Endothelial cell of umbilical vein (primary cell): ENCODE data around the gene ACSF3. TPM values are rescaled to one million over a fixed set of nuclear protein-coding genes. Genes with fewer than 3 reads are reported as not detected.

ENCODE experiments used
- BruUV-seq: library from RNA; stranded (reverse); fragments of 400-500 nt; replicated peaks from 2 replicates; lab custom pipeline; 2021; lab: Mats Ljungman, UMichigan
- CTCF ChIA-PET: fragments of 300-600, 350-600 bp; sonication (Branson Sonifier 250); formaldehyde crosslinking; loops from one replicate; lab custom pipeline; 2021; ENCODE audit warnings: antibody characterized with exemption, inconsistent platforms; lab: Charles Lee
- POLR2A ChIA-PET: fragments of 300-600, 350-600 bp; sonication (Branson Sonifier 250); formaldehyde crosslinking; loops from one replicate; lab custom pipeline; 2021; ENCODE audit warnings: antibody characterized with exemption, inconsistent platforms; lab: Charles Lee
- DNase-seq: peaks from one replicate; pipeline ENCODE4 v3.0.0-alpha.2; 2011; ENCODE audit warnings: low read depth, low spot score
- FAIRE-seq: peaks from 2 replicates; lab custom pipeline; 2011; peaks lifted over from hg19 to GRCh38; lab: Jason Lieb, UNC
- H2AFZ ChIP-seq: 2 replicates; pipeline ENCODE4 v1.6.0; 2012; ENCODE audit warnings: low read depth, low read length, control low read depth, inconsistent platforms
- H3K27ac ChIP-seq: 2 replicates; pipeline ENCODE4 v1.5.1; 2011; ENCODE audit warnings: low read depth, mild to moderate bottlenecking, control low read depth, low read length, moderate library complexity; ENCODE audit not compliant: insufficient read depth
- H3K27me3 ChIP-seq, 2 experiments: 2 replicates each; pipeline versions ENCODE4 v1.6.0 to v1.6.1; 2011; ENCODE audit warnings: low read length in 2 of 2, mixed read lengths in 1 of 2; ENCODE audit not compliant: control insufficient read depth in 2 of 2, insufficient read depth in 2 of 2
- H3K36me3 ChIP-seq, 2 experiments: 2 replicates in 1 of 2; 3 replicates in 1 of 2; pipeline ENCODE4 v1.5.1; 2011; ENCODE audit warnings: low read length in 2 of 2, mild to moderate bottlenecking in 1 of 2, moderate library complexity in 1 of 2; ENCODE audit not compliant: control insufficient read depth in 2 of 2, insufficient read depth in 2 of 2; ENCODE audit errors: extremely low read depth in 1 of 2
- H3K4me1 ChIP-seq: 3 replicates; pipeline ENCODE4 v1.5.1; 2011; ENCODE audit warnings: mild to moderate bottlenecking, low read length; ENCODE audit not compliant: control insufficient read depth, insufficient read depth; ENCODE audit errors: extremely low read depth
- H3K4me2 ChIP-seq: 2 replicates; pipeline ENCODE4 v1.6.1; 2011; ENCODE audit warnings: low read length, control low read depth, mixed read lengths; ENCODE audit not compliant: insufficient read depth
- H3K4me3 ChIP-seq, 3 experiments: fragments of 200-600 bp in 1 of 3; sonication (generic), shearing (Covaris generic) in 1 of 3; replicated peaks in 1 of 3; 2 replicates each; pipeline ENCODE4 v1.5.1; 2011 to 2016; ENCODE audit warnings: control low read depth in 3 of 3, low read length in 3 of 3, mild to moderate bottlenecking in 2 of 3, inconsistent platforms in 1 of 3, low read depth in 1 of 3, moderate library complexity in 1 of 3; ENCODE audit not compliant: insufficient read depth in 1 of 3
- H3K79me2 ChIP-seq: 2 replicates; pipeline ENCODE4 v1.6.0; 2012; ENCODE audit warnings: low read length, inconsistent platforms; ENCODE audit not compliant: control insufficient read depth, insufficient read depth
- H3K9ac ChIP-seq: replicated peaks from 2 replicates; pipeline ENCODE3; 2011; ENCODE audit warnings: low read length, control low read depth; ENCODE audit not compliant: insufficient read depth; ENCODE audit errors: extremely low read depth
- H3K9me1 ChIP-seq: replicated peaks from 3 replicates; pipeline ENCODE4 v1.6.0; 2011; ENCODE audit warnings: mild to moderate bottlenecking, low read length; ENCODE audit not compliant: control insufficient read depth, insufficient read depth; ENCODE audit errors: extremely low read depth
- H3K9me3 ChIP-seq: replicated peaks from 2 replicates; pipeline ENCODE4 v1.5.1; 2012; ENCODE audit warnings: low read length, inconsistent platforms; ENCODE audit not compliant: control insufficient read depth, insufficient read depth
- H4K20me1 ChIP-seq: replicated peaks from 2 replicates; pipeline ENCODE3; 2011; ENCODE audit warnings: mild to moderate bottlenecking, low read length; ENCODE audit not compliant: control insufficient read depth, insufficient read depth; ENCODE audit errors: extremely low read depth
- EZH2 ChIP-seq: IDR thresholded peaks from 2 replicates; pipeline ENCODE4 v1.6.1; 2012; ENCODE audit warnings: borderline replicate concordance, low read depth, mild to moderate bottlenecking, moderate library complexity, low read length, inconsistent platforms; ENCODE audit not compliant: severe bottlenecking
- FOS ChIP-seq: IDR thresholded peaks from 2 replicates; pipeline ENCODE4 v1.6.1; 2011; ENCODE audit warnings: mild to moderate bottlenecking, low read length, moderate library complexity, borderline replicate concordance; ENCODE audit not compliant: insufficient read depth
- GATA2 ChIP-seq: IDR thresholded peaks from 2 replicates; pipeline ENCODE4 v1.7.0; 2011; ENCODE audit warnings: low read depth, mild to moderate bottlenecking, moderate library complexity, mixed read lengths, low read length; ENCODE audit not compliant: insufficient read length, insufficient read depth
- JUN ChIP-seq: IDR thresholded peaks from 2 replicates; pipeline ENCODE4 v1.6.1; 2011; ENCODE audit warnings: borderline replicate concordance, low read depth; ENCODE audit not compliant: insufficient read length, insufficient read depth
- MYC ChIP-seq: IDR thresholded peaks from one replicate; pipeline ENCODE4 v1.6.1; 2011; ENCODE audit warnings: mild to moderate bottlenecking, low read depth, low read length
- POLR2A ChIP-seq: IDR thresholded peaks from 2 replicates; pipeline ENCODE4 v1.6.1; 2012; ENCODE audit warnings: low read depth, mild to moderate bottlenecking, control low read depth, low read length
- POLR2AphosphoS5 ChIP-seq: IDR thresholded peaks from 2 replicates; pipeline ENCODE4 v1.6.1; 2012; ENCODE audit warnings: low read depth, mild to moderate bottlenecking, control low read depth, low read length, moderate library complexity; ENCODE audit not compliant: insufficient read depth
- dilution Hi-C: fragments of 300-500 bp; cut with MboI; formaldehyde crosslinking; loops from one replicate; pipeline ENCODE4 v1.15.0; 2019; ENCODE audit warnings: low sequenced_read_pairs; ENCODE audit not compliant: extremely low pct_ligation_motif_present
- intact Hi-C: fragments of 100-400 bp; cut with micrococcal nuclease; formaldehyde crosslinking; loops from one replicate; pipeline ENCODE4 v1.10.0; 2022
- polyA plus RNA-seq, 4 experiments: library from polyadenylated mRNA; depleted of rRNA in 3 of 4; stranded (reverse) in 3 of 4; unstranded in 1 of 4; fragments of >200 nt; gene quantifications; 2 replicates each; pipeline versions ENCODE4 v1.2.1 to v1.2.3, GENCODE V29; 2011 to 2012; ENCODE audit warnings: missing spikeins in 1 of 4
- total RNA-seq: library from RNA; stranded (reverse); gene quantifications from 2 replicates; pipeline ENCODE4 v1.2.3, GENCODE V29; 2021
- TF ChIP-seq, protein P1 (sequence below), 2 donors: IDR thresholded peaks; 1 replicate in 1 of 2; 2 replicates in 1 of 2; pipeline ENCODE4 v1.5.1; 2011; ENCODE audit warnings: low read length in 2 of 2, mild to moderate bottlenecking in 2 of 2, moderate library complexity in 2 of 2, control low read depth in 1 of 2, inconsistent platforms in 1 of 2, low read depth in 1 of 2; ENCODE audit not compliant: insufficient read depth in 1 of 2; ENCODE audit errors: extremely low read depth in 1 of 2
- TF ChIP-seq, protein P2 (sequence below): IDR thresholded peaks from 2 replicates; pipeline ENCODE4 v1.6.1; 2011; ENCODE audit not compliant: insufficient read depth, insufficient read length

ACSF3 gene
- total and polyA plus RNA-seq, 2 donors (not counting 3 experiments of a cell fraction or from before 2014, with no cell fraction given), result 18.6 to 33.2 TPM

DNA sequence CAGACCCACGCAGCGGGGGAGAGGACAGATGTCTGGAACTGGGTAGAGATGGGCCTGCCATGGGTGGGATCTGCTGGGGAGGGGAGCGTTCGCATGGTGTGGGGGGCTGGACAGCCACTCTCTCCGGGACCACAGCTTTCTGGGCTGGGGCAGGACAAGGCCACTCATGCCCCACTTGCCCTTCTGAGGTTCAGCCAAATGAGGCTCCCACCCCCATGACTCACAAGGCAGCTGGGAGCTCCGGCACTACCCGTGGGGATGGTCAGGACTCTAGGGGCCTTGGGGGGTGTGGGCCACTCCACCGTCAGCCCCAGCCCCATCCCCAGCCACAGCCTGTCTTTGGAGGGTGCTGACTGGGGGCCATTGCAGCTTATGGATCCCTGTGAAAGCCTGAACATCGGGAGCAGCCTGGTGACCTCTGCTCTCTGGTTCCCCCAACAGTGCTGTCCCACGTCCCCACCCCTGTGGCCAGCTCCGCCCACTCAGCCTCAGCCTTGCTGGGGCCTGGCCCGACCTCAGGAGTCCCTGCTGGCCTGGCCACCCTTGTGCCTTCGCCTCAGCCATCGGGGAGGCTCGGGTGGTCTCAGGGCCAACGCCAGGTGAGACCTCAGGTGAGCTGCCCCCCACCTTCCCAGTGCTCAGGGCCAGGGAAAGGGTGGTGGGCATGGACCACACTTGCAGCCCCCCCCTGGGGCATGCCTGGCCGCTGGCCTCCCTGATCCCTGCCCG, 73.2 kb downstream of the ACSF3 start:
- H3K9me1 ChIP-seq, result no peaks in the 10 kb centered on the region
- H4K20me1 ChIP-seq, result no peaks in the 10 kb centered on the region
- FAIRE-seq (no peak), DNase-seq (no peak)
- TF ChIP-seq FOS (no peak), GATA2 (no peak), JUN (no peak), MYC (no peak), EZH2 (no peak), POLR2A (no peak), POLR2AphosphoS5 (no peak)
- TF ChIP-seq, protein P1, sequence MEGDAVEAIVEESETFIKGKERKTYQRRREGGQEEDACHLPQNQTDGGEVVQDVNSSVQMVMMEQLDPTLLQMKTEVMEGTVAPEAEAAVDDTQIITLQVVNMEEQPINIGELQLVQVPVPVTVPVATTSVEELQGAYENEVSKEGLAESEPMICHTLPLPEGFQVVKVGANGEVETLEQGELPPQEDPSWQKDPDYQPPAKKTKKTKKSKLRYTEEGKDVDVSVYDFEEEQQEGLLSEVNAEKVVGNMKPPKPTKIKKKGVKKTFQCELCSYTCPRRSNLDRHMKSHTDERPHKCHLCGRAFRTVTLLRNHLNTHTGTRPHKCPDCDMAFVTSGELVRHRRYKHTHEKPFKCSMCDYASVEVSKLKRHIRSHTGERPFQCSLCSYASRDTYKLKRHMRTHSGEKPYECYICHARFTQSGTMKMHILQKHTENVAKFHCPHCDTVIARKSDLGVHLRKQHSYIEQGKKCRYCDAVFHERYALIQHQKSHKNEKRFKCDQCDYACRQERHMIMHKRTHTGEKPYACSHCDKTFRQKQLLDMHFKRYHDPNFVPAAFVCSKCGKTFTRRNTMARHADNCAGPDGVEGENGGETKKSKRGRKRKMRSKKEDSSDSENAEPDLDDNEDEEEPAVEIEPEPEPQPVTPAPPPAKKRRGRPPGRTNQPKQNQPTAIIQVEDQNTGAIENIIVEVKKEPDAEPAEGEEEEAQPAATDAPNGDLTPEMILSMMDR (IDR thresholded peaks at IDR 0.05; ENCODE audit: extremely low read depth in 1 of 2, insufficient read depth in 1 of 2, low read depth in 1 of 2, low read length in 2 of 2), result no peak
- TF ChIP-seq, protein P2, sequence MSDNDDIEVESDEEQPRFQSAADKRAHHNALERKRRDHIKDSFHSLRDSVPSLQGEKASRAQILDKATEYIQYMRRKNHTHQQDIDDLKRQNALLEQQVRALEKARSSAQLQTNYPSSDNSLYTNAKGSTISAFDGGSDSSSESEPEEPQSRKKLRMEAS, result no peak
- H3K4me2 ChIP-seq, result no peak overlapping the region
- dilution Hi-C loops (no loop called here), intact Hi-C loops (loop anchor here (1.0 to 5.0 kb wide), 4 partner anchors 225 to 424 kb away; no protein-coding TSS in a partner anchor)
- H3K4me3 ChIP-seq, result no peak overlapping the region
- no peak overlapping the region for H3K27ac ChIP-seq
- H3K9ac ChIP-seq, result no peak overlapping the region
- H3K79me2 ChIP-seq, result no peaks in the 10 kb centered on the region
- H3K9me3 ChIP-seq, result no peaks in the 10 kb centered on the region
- no TSS peak for BruUV-seq
- H3K27me3 ChIP-seq, result no peaks in the 10 kb centered on the region
- POLR2A ChIA-PET, result no interaction called here
- H2AFZ ChIP-seq, result no peak overlapping the region
- H3K36me3 ChIP-seq, result no peaks in the 10 kb centered on the region
- peaks cover 3% of the 10 kb centered on the region for H3K4me1 ChIP-seq
- CTCF ChIA-PET, result interaction anchor here (0.8 to 2.9 kb wide), 13 partner anchors 10 to 429 kb away, joined by 3 to 23 read pairs (median 5); partner anchors contain the start of genes ACSF3 and PIEZO1
